Lower leg skin (tissue), 3 donors: ENCODE results near the gene PDX1.

Source experiments
- POLR2A ChIP-seq, 2 donors: fragments of 450-650 bp; IDR thresholded peaks; one replicate each; pipeline ENCODE4 v1.6.1; 2016 to 2017; ENCODE audit warnings: antibody characterized with exemption in 2 of 2, mild to moderate bottlenecking in 1 of 2, moderate library complexity in 1 of 2
- TF ChIP-seq, protein P1 (sequence below), 3 donors: fragments of 450-650 bp; IDR thresholded peaks; one replicate each; pipeline ENCODE4 v1.5.1; 2016; ENCODE audit warnings: antibody characterized with exemption in 3 of 3, mild to moderate bottlenecking in 3 of 3, moderate library complexity in 2 of 3

GRCh38 chr13:27904719-27905118 is 15.1 kb upstream of the PDX1 start:
- TF ChIP-seq, protein P1, sequence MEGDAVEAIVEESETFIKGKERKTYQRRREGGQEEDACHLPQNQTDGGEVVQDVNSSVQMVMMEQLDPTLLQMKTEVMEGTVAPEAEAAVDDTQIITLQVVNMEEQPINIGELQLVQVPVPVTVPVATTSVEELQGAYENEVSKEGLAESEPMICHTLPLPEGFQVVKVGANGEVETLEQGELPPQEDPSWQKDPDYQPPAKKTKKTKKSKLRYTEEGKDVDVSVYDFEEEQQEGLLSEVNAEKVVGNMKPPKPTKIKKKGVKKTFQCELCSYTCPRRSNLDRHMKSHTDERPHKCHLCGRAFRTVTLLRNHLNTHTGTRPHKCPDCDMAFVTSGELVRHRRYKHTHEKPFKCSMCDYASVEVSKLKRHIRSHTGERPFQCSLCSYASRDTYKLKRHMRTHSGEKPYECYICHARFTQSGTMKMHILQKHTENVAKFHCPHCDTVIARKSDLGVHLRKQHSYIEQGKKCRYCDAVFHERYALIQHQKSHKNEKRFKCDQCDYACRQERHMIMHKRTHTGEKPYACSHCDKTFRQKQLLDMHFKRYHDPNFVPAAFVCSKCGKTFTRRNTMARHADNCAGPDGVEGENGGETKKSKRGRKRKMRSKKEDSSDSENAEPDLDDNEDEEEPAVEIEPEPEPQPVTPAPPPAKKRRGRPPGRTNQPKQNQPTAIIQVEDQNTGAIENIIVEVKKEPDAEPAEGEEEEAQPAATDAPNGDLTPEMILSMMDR (IDR thresholded peaks at IDR 0.05), result no peak
- no peak for TF ChIP-seq POLR2A (IDR thresholded peaks at IDR 0.05)
